Loucy (cell line): ENCODE measurements around the gene GABBR2.

Source experiments
- EZH2phosphoT487 ChIP-seq: fragments of 200-600 bp; IDR thresholded peaks from 2 replicates; pipeline ENCODE4 v1.6.1; 2018; ENCODE audit warnings: antibody characterized with exemption, mild to moderate bottlenecking, moderate library complexity, borderline replicate concordance
- TF ChIP-seq, protein P1 (sequence below): fragments of 200-600 bp; sonication (generic); conservative IDR thresholded peaks from 2 replicates; pipeline ENCODE4 v1.5.1; 2014; ENCODE audit warnings: mild to moderate bottlenecking, antibody characterized with exemption, low read length

- TF ChIP-seq, protein P1, sequence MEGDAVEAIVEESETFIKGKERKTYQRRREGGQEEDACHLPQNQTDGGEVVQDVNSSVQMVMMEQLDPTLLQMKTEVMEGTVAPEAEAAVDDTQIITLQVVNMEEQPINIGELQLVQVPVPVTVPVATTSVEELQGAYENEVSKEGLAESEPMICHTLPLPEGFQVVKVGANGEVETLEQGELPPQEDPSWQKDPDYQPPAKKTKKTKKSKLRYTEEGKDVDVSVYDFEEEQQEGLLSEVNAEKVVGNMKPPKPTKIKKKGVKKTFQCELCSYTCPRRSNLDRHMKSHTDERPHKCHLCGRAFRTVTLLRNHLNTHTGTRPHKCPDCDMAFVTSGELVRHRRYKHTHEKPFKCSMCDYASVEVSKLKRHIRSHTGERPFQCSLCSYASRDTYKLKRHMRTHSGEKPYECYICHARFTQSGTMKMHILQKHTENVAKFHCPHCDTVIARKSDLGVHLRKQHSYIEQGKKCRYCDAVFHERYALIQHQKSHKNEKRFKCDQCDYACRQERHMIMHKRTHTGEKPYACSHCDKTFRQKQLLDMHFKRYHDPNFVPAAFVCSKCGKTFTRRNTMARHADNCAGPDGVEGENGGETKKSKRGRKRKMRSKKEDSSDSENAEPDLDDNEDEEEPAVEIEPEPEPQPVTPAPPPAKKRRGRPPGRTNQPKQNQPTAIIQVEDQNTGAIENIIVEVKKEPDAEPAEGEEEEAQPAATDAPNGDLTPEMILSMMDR: no peak
- TF ChIP-seq EZH2phosphoT487: no peak
These were observed 397.2 kb downstream of the GABBR2 start for GRCh38 chr9:98311541-98311940.
